ENCODE results near the gene FNDC1. TPM values are rescaled to one million over a fixed set of nuclear protein-coding genes. Genes with fewer than 3 reads are reported as not detected.

Gene FNDC1
- total RNA-seq, 1 donor from 2014 or later = 13.8 TPM

DNA sequence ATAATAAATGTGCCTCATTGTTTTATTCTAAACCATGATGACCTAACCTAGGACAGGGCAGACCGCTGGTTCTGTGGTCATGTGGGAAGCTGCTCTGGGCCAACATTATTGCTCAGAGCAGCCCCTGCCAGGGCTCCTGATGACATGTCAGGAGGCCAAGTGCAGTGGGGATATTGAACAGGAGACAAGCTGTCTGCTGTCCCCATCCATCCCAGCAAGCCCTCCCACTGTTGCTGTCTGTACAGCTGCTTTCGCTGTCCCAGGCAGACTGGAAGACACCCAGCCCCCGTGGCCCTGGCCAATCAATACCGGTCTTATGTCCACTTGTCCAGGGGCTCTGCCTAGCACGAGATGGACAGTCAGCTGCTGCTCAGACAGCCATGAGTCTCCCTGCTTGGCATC lies 43.2 kb upstream of the FNDC1 start:
- H3K27me3 Mint-ChIP-seq (ENCODE audit: low read depth) = peaks cover 16% of the 10 kb centered on the region
- no peaks in the 10 kb centered on the region for H3K36me3 Mint-ChIP-seq (ENCODE audit: low read depth)

DNA sequence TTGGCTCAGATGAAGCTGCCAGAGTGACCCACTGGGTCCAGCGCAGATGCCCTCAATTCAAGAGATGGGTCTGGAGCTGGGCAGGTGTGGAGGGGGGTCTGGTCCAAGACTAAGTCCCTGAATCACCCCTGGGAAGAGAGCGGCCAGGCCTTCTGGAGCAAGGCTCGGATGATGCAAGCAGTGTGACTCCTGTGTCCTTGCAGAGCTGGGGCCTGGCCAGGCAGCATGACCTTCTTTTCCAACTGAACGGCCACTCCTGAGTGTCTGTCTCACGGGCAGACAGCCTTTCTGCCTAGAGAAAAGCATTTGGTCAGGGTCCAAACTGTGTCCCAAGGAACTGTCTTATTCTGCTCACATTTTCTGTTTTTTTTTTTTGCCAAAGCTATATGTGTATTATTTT lies 42.6 kb upstream of the FNDC1 start:
- Mint-ChIP-seq H3K4me1 (ENCODE audit: low read depth) (no peaks in the 10 kb centered on the region), H3K27ac (ENCODE audit: unreplicated experiment) (no peak overlapping the region), H3K4me3 (ENCODE audit: unreplicated experiment) (no peak overlapping the region), H3K36me3 (ENCODE audit: low read depth) (no peaks in the 10 kb centered on the region), H3K27me3 (ENCODE audit: low read depth) (peaks cover 15% of the 10 kb centered on the region), H3K9me3 (ENCODE audit: low read depth) (no peaks in the 10 kb centered on the region)
- TF ChIP-seq, protein P1, sequence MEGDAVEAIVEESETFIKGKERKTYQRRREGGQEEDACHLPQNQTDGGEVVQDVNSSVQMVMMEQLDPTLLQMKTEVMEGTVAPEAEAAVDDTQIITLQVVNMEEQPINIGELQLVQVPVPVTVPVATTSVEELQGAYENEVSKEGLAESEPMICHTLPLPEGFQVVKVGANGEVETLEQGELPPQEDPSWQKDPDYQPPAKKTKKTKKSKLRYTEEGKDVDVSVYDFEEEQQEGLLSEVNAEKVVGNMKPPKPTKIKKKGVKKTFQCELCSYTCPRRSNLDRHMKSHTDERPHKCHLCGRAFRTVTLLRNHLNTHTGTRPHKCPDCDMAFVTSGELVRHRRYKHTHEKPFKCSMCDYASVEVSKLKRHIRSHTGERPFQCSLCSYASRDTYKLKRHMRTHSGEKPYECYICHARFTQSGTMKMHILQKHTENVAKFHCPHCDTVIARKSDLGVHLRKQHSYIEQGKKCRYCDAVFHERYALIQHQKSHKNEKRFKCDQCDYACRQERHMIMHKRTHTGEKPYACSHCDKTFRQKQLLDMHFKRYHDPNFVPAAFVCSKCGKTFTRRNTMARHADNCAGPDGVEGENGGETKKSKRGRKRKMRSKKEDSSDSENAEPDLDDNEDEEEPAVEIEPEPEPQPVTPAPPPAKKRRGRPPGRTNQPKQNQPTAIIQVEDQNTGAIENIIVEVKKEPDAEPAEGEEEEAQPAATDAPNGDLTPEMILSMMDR (IDR thresholded peaks at IDR 0.05) = no peak
- DNase-seq (ENCODE audit: low spot score) = no peak

More for the DNA sequence above, 43.2 kb upstream of the FNDC1 start:
- Mint-ChIP-seq H3K4me1 (ENCODE audit: low read depth) (no peaks in the 10 kb centered on the region), H3K9me3 (ENCODE audit: low read depth) (no peaks in the 10 kb centered on the region), H3K27ac (ENCODE audit: unreplicated experiment) (no peak overlapping the region), H3K4me3 (ENCODE audit: unreplicated experiment) (no peak overlapping the region)
- DNase-seq (ENCODE audit: low spot score) = no peak
- TF ChIP-seq, protein P1 (IDR thresholded peaks at IDR 0.05) = no peak

DNA sequence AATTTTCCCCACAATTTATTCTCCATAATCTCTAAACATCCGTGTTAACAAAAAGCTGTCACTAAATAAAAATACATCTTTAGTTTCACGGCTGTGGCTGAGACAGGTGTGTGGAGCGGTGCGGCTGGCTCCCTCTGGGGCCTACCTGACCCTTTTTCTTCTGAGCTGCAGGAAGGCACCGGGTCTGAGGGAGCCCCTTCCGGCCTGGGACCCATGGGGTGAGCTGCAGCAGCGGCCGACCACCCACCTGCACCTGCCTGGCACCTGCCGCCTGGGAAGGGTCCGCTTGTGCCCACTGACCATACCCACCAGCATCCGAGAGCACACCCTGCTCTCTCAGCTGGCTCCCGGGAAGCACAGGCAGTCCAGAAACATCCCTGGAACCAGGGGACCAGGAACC lies 41.5 kb upstream of the FNDC1 start:
- Mint-ChIP-seq H3K27me3 (ENCODE audit: low read depth) (peaks cover 15% of the 10 kb centered on the region), H3K36me3 (ENCODE audit: low read depth) (no peaks in the 10 kb centered on the region), H3K4me1 (ENCODE audit: low read depth) (no peaks in the 10 kb centered on the region), H3K4me3 (ENCODE audit: unreplicated experiment) (no peak overlapping the region), H3K27ac (ENCODE audit: unreplicated experiment) (no peak overlapping the region), H3K9me3 (ENCODE audit: low read depth) (no peaks in the 10 kb centered on the region)
- TF ChIP-seq, protein P1 (IDR thresholded peaks at IDR 0.05) = no peak
- DNase-seq (ENCODE audit: low spot score) = no peak

DNA sequence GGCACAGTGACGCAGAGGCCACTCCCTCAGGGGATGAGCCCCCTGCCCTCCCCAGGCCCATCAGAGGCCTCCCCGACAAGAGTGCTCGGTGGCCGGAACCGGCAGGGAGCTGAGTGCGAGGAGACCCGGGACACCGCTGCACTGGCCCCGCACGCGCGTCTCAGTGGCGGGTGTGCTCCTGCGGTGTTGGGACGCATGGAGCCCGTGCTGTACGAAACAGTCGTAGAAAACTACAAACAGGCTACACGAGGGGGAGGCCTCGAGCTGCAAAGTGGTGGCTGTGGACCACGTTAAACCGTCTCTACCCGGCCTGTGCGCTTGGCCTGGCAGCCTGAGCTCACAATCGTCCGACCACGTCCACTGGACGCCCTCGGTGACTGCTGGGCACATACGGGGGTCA lies 40.2 kb upstream of the FNDC1 start:
- H3K9me3 Mint-ChIP-seq (ENCODE audit: low read depth) = no peaks in the 10 kb centered on the region
- no peaks in the 10 kb centered on the region for H3K36me3 Mint-ChIP-seq (ENCODE audit: low read depth)
- H3K27ac Mint-ChIP-seq (ENCODE audit: unreplicated experiment) = no peak overlapping the region
- TF ChIP-seq, protein P1 (IDR thresholded peaks at IDR 0.05) = no peak
- DNase-seq (ENCODE audit: low spot score) = no peak
- no peak overlapping the region for H3K4me3 Mint-ChIP-seq (ENCODE audit: unreplicated experiment)
- H3K27me3 Mint-ChIP-seq (ENCODE audit: low read depth) = peaks cover 8% of the 10 kb centered on the region
- H3K4me1 Mint-ChIP-seq (ENCODE audit: low read depth) = no peaks in the 10 kb centered on the region

DNA sequence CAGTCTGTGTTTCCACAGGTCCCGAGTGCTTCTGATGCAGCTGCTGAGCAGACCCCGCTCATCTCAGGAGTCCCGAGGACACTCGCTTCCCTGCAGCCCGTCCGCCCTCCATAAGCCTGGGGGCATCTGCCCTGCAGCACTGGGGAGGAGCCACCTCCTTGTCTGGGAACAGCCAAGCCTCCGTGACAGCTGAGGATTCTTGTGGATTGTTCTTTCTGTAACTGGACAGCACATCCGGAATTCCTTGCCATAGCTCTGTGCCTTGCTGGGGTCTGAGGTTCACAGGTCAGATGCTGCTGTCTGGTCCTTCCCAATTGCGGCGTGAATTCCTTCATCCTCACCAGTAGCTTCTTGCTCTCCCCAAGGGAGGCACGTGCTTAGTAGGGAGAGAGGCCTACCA lies 38.4 kb upstream of the FNDC1 start:
- H3K4me1 Mint-ChIP-seq (ENCODE audit: low read depth) = no peaks in the 10 kb centered on the region
- H3K4me3 Mint-ChIP-seq (ENCODE audit: unreplicated experiment) = no peak overlapping the region
- TF ChIP-seq, protein P1 (IDR thresholded peaks at IDR 0.05) = no peak
- H3K36me3 Mint-ChIP-seq (ENCODE audit: low read depth) = no peaks in the 10 kb centered on the region
- DNase-seq (ENCODE audit: low spot score) = no peak
- no peak overlapping the region for H3K27ac Mint-ChIP-seq (ENCODE audit: unreplicated experiment)
- peaks cover 22% of the 10 kb centered on the region for H3K27me3 Mint-ChIP-seq (ENCODE audit: low read depth)
- no peaks in the 10 kb centered on the region for H3K9me3 Mint-ChIP-seq (ENCODE audit: low read depth)
